IPS-NIHi7 (cell line): Measurements from ENCODE around the gene TFR2.
A peak's percentile ranks its signal among the peaks of the same experiment; 100 is the strongest.

Experiments used
- DNase-seq: peaks from one replicate; pipeline ENCODE4 v3.0.0; 2012; ENCODE audit warnings: mixed read lengths; ENCODE audit errors: extremely low spot score

Gene TFR2

DNA sequence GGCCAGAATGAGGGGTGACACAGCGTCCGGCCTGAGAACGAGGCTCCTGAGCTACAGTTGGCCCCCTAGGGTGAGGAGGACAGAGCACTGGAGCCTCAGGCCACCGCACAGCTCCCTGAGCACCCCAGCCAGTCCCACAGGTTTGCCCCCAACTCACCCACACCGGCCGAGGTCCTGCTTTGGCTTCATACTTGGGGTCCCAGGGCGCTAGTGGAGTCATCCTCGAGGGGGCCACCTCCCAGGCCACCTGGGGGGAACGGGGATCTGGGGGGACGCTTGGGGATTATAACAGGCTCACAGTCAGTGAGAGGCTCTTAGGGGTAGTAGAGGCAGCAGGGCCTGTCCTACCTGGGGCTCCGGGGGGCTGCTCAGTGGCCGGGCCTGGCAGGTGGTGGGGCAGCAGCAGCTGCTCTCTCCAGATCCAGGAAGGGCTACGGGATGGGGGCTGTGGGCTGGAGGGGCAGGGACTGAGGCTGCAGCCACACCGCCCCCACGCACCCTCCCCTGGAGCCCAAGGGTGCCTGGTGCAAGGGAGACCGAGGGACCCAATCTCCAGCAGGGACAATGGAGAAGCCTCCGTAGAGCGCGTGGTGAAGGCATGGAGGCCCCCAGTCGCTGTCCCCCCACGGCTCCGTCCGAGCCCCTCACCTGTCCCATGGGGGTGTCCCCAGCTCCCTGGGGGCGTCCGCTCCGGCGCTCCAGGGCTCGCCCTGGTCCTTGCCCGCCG lies 68.2 kb downstream of the TFR2 start:
- no peak for DNase-seq

DNA sequence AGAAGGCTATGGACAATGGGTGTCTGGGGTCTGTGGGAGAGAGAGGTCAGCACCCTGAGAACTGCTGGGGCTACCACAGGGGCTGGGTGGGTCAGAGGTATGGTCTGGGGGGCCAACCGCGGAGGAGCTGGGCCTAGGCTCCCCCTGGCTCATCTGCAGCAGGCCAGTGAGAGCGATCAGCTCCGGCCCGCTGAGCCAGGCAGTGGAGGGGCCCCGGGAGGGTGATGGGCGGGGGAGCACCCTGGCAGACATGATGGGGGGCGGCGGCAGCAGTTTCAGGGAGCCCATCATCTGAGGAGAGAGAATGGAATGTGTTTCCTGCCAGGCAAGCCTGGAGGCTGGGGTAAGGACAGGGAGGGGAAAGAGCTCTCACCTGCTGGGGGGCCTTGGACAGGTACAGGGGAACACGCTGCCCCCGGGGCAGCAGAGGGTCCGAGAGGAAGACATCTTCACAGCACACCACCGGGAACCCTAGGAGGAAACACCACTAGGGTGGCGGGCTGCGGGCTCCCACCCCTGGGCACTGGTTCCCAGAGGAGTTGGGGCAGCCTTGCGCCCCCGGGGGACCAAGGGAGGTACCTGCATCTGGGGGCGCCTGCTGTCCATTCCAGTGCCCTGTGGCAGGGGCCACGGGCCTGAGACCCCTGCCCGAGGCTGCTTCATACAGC lies 68.9 kb downstream of the TFR2 start:
- DNase-seq: no peak

DNA sequence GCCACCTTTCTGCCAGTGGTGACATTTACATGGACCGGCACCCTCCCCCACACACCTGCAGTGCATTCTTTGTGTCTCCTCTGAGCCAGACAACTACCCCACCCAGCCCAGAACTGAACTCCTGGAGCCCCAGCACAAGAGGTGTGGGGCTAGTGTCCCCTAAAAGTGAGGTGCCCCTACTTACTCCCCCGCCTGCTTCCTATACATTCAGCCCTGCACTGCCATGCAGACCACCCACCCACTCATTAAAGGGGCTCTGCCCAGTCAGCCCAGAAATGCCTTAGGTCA lies 69.6 kb downstream of the TFR2 start:
- DNase-seq: no peak

DNA sequence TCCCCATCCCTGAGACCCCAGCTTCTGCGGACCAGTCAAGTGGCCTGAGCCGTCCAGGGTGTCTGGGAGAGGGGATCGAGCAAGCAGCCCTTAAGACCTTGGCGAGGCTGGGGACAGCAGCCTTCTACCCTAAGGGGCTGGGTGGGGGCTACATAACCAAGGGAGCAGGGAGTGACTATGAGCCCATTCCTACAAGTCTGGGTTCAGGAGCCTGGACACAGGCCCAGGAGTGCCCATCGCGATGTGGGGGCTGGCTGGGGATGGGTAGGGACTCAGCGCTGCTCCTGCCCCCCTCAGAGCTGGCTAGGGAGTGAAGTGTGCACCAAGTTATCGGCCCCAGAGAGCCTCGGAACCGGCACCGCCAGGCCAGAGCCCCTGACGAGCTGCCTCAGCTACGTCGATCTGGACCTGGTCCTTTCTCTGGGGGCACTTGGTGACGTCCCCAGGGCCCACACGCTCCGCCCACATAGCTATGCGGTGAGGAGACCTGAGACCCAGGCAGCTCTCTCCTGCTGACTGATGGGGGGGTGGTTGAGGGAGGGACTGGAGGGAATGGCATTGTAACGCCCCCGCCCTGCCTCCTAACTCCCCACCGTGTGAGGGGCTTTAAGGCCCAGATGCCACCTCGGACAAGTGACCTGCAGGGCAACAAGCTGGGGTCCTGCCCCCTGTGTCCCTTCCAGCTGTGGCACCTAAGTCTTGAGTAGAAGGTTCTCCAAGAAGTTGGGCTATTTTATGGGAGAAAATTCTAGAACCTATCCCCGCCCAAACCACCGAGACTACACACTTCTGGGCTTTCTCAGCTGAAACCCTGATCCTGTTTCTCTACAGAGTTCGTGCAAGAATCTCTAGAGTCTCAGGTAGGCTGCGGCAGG lies 70.2 kb downstream of the TFR2 start:
- DNase-seq: peak; percentile 58
